Stomach (tissue), 4 donors: ENCODE data around the gene FBXL22.

ENCODE experiments used
- CTCF ChIP-seq, 7 experiments: fragments of 450-650 bp in 4 of 7; fragments of 200-600 bp in 3 of 7; sonication (generic) in 3 of 7; IDR thresholded peaks; one replicate each; pipeline ENCODE4 v1.5.1; 2016 to 2019; ENCODE audit warnings: antibody characterized with exemption in 7 of 7, control low read depth in 2 of 7, mild to moderate bottlenecking in 1 of 7
- EP300 ChIP-seq: sonication (generic); formaldehyde crosslinking; IDR thresholded peaks from one replicate; pipeline ENCODE4 v1.6.1; 2017; ENCODE audit warnings: antibody characterized with exemption
- POLR2AphosphoS5 ChIP-seq, 3 donors: sonication (generic); formaldehyde crosslinking; IDR thresholded peaks; one replicate each; pipeline ENCODE4 v1.6.1; 2016; ENCODE audit warnings: antibody characterized with exemption in 3 of 3

GRCh38 chr15:63623232-63623969 is 26.2 kb downstream of the FBXL22 start:
- TF ChIP-seq CTCF (IDR thresholded peaks at IDR 0.05), result no peak
- no peak for TF ChIP-seq POLR2AphosphoS5 (IDR thresholded peaks at IDR 0.05)
- TF ChIP-seq EP300, result no peak
